ENCODE measurements around the gene ZMIZ1. TPM values are rescaled to one million over a fixed set of nuclear protein-coding genes. Genes with fewer than 3 reads are reported as not detected.

The ZMIZ1 gene
- polyA plus RNA-seq, 1 experiment = 13.0 TPM

DNA sequence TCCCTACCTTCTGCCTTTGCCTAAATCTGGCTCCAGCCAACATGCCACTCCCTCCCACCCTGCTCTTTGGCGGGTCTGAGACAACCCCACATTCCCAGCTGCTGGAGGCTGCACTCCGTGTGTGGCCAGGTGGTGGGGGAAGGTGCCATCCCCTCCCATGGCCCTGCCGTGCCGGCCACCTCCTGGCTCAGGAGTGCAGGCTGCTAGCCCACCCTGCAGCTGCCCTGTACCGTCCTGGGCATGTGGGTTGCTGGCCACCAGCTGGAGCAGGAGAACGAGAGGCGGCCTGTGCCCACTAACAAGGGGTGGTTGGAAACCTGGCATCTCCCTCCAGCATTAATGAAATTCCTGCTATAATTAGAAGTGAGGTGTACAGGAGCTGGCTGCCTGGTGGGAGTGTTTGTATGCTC is 97.6 kb downstream of the ZMIZ1 start:
- POLR2A ChIA-PET = no interaction called here
- peaks cover 27% of the 10 kb centered on the region for H3K36me3 ChIP-seq (ENCODE audit: control insufficient read depth, insufficient read depth, low read length)
- TF ChIP-seq, protein P1, sequence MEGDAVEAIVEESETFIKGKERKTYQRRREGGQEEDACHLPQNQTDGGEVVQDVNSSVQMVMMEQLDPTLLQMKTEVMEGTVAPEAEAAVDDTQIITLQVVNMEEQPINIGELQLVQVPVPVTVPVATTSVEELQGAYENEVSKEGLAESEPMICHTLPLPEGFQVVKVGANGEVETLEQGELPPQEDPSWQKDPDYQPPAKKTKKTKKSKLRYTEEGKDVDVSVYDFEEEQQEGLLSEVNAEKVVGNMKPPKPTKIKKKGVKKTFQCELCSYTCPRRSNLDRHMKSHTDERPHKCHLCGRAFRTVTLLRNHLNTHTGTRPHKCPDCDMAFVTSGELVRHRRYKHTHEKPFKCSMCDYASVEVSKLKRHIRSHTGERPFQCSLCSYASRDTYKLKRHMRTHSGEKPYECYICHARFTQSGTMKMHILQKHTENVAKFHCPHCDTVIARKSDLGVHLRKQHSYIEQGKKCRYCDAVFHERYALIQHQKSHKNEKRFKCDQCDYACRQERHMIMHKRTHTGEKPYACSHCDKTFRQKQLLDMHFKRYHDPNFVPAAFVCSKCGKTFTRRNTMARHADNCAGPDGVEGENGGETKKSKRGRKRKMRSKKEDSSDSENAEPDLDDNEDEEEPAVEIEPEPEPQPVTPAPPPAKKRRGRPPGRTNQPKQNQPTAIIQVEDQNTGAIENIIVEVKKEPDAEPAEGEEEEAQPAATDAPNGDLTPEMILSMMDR (IDR thresholded peaks at IDR 0.05; ENCODE audit: insufficient read depth, low read depth, low read length) = no peak
- CTCF ChIA-PET = no interaction called here
- H3K27me3 ChIP-seq (ENCODE audit: control insufficient read depth, insufficient read depth, low read length) = no peaks in the 10 kb centered on the region
- no peak overlapping the region for H3K4me3 ChIP-seq (ENCODE audit: low read depth, low read length)
- no peak for DNase-seq (ENCODE audit: low read depth)

- CTCF ChIA-PET = no interaction called here
- DNase-seq (ENCODE audit: low read depth) = no peak
- TF ChIP-seq, protein P1 (IDR thresholded peaks at IDR 0.05; ENCODE audit: insufficient read depth, low read depth, low read length) = no peak
- no peak overlapping the region for H3K4me3 ChIP-seq (ENCODE audit: low read depth, low read length)
- H3K36me3 ChIP-seq (ENCODE audit: control insufficient read depth, insufficient read depth, low read length) = peaks cover 29% of the 10 kb centered on the region
- POLR2A ChIA-PET = no interaction called here
- H3K27me3 ChIP-seq (ENCODE audit: control insufficient read depth, insufficient read depth, low read length) = no peaks in the 10 kb centered on the region
Measured at GRCh38 chr10:79166741-79167140, 98.0 kb downstream of the ZMIZ1 start.

DNA sequence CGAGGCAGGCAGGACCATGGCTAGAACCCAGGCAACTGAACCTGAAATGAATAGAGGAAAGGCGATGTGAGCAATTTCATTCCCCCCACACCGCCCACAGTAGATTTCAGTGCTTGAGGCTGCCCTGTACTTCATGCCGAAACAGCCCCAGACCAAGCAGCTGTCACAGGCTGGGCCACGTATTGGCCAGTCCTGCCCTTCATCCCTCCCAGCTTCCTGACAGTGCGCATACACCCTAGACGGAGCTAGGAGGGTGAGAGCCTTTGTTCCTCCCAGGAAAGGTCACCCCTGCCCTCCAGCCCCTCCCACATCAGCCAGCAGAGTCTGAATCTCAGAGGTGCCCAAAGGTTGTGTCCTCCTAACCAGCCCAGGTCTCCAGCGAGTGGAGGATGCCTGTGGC is 98.8 kb downstream of the ZMIZ1 start:
- Histone ChIP-seq H3K36me3 (ENCODE audit: control insufficient read depth, insufficient read depth, low read length) (peaks cover 25% of the 10 kb centered on the region), H3K27me3 (ENCODE audit: control insufficient read depth, insufficient read depth, low read length) (no peaks in the 10 kb centered on the region), H3K4me3 (ENCODE audit: low read depth, low read length) (no peak overlapping the region)
- no peak for DNase-seq (ENCODE audit: low read depth)
- ChIA-PET POLR2A (no interaction called here), CTCF (interaction anchor here (0.9 to 1.0 kb wide), 2 partner anchors 10 to 11 kb away, joined by 3 read pairs; no protein-coding TSS in a partner anchor)
- TF ChIP-seq, protein P1 (IDR thresholded peaks at IDR 0.05; ENCODE audit: insufficient read depth, low read depth, low read length) = no peak

DNA sequence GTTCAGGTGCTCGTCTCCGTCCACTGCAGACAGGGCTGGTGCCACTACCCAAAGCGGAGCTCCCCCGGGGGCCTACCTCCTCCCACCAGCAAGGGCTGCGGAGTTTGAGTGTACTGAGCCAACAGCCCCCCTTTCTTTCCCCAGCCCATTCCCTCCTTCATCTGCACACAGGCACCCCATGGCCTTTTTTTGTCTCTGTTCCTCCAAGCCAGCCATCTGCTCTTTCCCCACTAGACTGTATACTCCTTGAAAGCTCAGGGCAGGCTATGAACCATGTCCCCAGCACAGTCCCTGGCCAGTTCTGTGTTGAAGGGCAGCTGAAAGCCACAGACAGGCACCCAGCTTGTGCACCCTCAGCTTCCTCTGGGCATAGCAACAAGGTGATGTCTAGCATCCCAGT is 99.4 kb downstream of the ZMIZ1 start:
- TF ChIP-seq, protein P1 (IDR thresholded peaks at IDR 0.05; ENCODE audit: insufficient read depth, low read depth, low read length) = no peak
- H3K4me3 ChIP-seq (ENCODE audit: low read depth, low read length) = no peak overlapping the region
- POLR2A ChIA-PET = no interaction called here
- peaks cover 20% of the 10 kb centered on the region for H3K36me3 ChIP-seq (ENCODE audit: control insufficient read depth, insufficient read depth, low read length)
- no peaks in the 10 kb centered on the region for H3K27me3 ChIP-seq (ENCODE audit: control insufficient read depth, insufficient read depth, low read length)
- DNase-seq (ENCODE audit: low read depth) = no peak
- CTCF ChIA-PET = interaction anchor here (0.9 to 2.0 kb wide), 3 partner anchors 10 to 27 kb away, joined by 3 to 9 read pairs (median 3); no protein-coding TSS in a partner anchor

GRCh38 chr10:79170226-79170752 is 101.5 kb downstream of the ZMIZ1 start:
- Histone ChIP-seq H3K4me3 (ENCODE audit: low read depth, low read length) (no peak overlapping the region), H3K27me3 (ENCODE audit: control insufficient read depth, insufficient read depth, low read length) (no peaks in the 10 kb centered on the region), H3K36me3 (ENCODE audit: control insufficient read depth, insufficient read depth, low read length) (peaks cover 23% of the 10 kb centered on the region)
- CTCF ChIA-PET = interaction anchor here (0.8 to 1.3 kb wide), 2 partner anchors 10 to 25 kb away, joined by 4 read pairs; no protein-coding TSS in a partner anchor
- no peak for DNase-seq (ENCODE audit: low read depth)
- POLR2A ChIA-PET = no interaction called here
- TF ChIP-seq, protein P1 (IDR thresholded peaks at IDR 0.05; ENCODE audit: insufficient read depth, low read depth, low read length) = no peak
